GM12865 (cell line): ENCODE measurements around the gene CKAP5.

ENCODE experiments used
- DNase-seq: peaks from one replicate; pipeline ENCODE4 v3.0.0; 2010; ENCODE audit warnings: low read depth
- H3K4me3 ChIP-seq: 2 replicates; pipeline ENCODE4 v1.5.1; 2011; ENCODE audit warnings: mild to moderate bottlenecking, low read depth, low read length, control low read depth
- CTCF ChIP-seq: IDR thresholded peaks from 2 replicates; pipeline ENCODE4 v1.5.1; 2011; ENCODE audit warnings: low read length, control low read depth, low read depth, inconsistent platforms; ENCODE audit not compliant: insufficient read depth; ENCODE audit errors: missing control alignments

Gene CKAP5

GRCh38 chr11:46845740-46846509 is at the start of gene CKAP5:
CKAP5 (minus strand) TSS chr11:46846280; CDS start chr11:46821231, 25,049 bp downstream.
- H3K4me3 ChIP-seq, result peak within 1 kb of the TSS; percentile 74
- TF ChIP-seq CTCF, result no peak
- DNase-seq, result peak; percentile 93

- TF ChIP-seq CTCF, result no peak
- no peak overlapping the region for H3K4me3 ChIP-seq
- DNase-seq, result no peak
Observed at GRCh38 chr11:46895821-46896220, 49.7 kb upstream of the CKAP5 start.

DNA sequence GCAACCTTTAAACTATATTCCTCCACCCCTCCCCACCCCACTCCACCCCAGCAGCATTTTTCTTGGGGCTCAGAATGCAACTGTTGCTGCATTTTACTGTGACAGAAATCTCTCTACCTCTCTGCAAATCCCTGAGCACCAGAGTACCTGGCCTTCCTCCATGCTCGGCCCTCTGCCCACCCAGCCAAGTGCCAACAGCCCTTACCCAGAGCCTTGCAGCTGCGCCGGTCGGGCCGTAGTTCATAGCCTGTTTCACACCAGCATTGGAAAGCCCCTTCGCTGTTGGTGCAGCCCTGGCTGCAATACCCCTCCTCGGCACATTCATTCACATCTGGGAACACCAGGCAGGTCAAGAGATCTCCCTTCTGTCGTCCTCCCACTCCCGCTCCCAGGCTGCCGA is 48.9 kb upstream of the CKAP5 start:
- no peak for TF ChIP-seq CTCF
- H3K4me3 ChIP-seq, result no peak overlapping the region
- DNase-seq, result no peak

DNA sequence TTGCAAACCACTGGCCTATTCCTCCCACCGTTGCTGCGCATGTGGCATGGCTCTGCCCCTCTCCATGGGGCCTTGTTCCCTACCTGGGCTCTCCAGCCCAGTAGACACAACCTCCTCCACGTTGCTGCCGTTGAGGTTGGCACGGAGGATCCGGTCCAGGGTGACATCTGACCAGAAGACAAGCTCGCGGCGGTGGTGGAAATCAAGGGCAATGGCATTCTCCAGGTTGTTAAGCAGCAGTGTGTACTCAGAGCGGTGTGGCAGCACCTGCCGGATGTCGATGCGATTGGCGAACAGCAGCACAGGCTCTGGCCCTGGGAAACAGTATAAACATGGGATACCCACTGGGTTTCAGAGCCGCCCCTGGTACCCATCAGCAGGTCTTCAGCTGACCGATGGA is 48.4 kb upstream of the CKAP5 start:
- no peak for DNase-seq
- no peak for TF ChIP-seq CTCF
- H3K4me3 ChIP-seq, result no peak overlapping the region

DNA sequence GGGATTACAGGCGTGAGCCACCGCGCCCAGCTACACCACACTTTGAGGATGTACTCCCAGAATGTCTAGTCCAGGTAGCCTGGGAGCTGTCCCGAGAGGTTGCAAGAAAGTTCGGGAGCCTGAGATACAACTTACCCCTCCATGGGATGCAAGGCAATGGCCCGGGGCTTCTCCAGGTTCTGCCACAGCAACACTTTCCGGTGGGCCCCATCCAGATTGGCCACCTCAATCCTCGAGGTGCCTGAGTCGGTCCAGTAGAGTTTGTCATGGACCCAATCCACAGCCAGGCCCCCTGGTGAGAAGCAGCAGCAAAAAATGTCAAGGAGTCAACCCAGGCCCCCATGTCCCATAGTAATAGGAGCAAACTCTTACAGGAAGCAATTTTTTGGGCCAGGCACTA is 46.8 kb upstream of the CKAP5 start:
- H3K4me3 ChIP-seq, result no peak overlapping the region
- no peak for DNase-seq
- no peak for TF ChIP-seq CTCF

DNA sequence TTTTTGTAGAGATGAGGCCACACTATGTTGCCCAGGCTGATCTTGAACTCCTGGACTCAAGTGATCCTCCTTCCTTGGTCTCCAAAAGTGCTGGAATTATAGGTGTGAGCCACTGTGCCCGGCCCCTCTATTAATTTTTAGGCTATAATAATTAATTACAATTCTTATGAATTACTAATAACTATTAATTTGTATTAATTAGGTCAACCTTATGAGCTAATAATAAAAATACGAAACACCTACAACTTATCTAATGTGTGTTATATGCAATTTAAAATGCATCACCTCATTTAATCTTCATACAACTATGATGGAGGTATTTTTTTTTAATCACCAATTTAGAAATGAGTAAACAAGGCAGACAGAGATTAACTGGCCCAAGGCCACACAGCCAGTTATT is 46.0 kb upstream of the CKAP5 start:
- TF ChIP-seq CTCF, result no peak
- H3K4me3 ChIP-seq, result no peak overlapping the region
- DNase-seq, result no peak

GRCh38 chr11:46890665-46891064 is 44.6 kb upstream of the CKAP5 start:
- no peak for TF ChIP-seq CTCF
- no peak for DNase-seq
- no peak overlapping the region for H3K4me3 ChIP-seq
